ENCODE results near the gene TSHZ2. TPM values are rescaled to one million over a fixed set of nuclear protein-coding genes. Genes with fewer than 3 reads are reported as not detected.

The TSHZ2 gene
- total RNA-seq, 4 donors from 2014 or later, result 1.0 to 3.5 (median 2.8) TPM

GRCh38 chr20:53126185-53126584 is 154.0 kb downstream of the TSHZ2 start:
- Histone ChIP-seq H3K4me3 (no peak overlapping the region), H3K9me3 (no peaks in the 10 kb centered on the region), H3K36me3 (no peaks in the 10 kb centered on the region), H3K27me3 (no peaks in the 10 kb centered on the region), H3K27ac (no peak overlapping the region), H3K4me1 (no peaks in the 10 kb centered on the region)
- no peak for TF ChIP-seq POLR2A (IDR thresholded peaks at IDR 0.05)
- no peak for TF ChIP-seq CTCF (IDR thresholded peaks at IDR 0.05 in 4 of 5, conservative IDR thresholded peaks at IDR 0.05 in 1 of 5)
- no peak for DNase-seq
- ATAC-seq, result no peak
- in situ Hi-C loops (cut with MboI; ENCODE audit: low sequenced_read_pairs in 4 of 4) (no loop called here), intact Hi-C loops (cut with DNase I; ENCODE audit: low total_unique reads) (no loop called here)

GRCh38 chr20:53127027-53127426 is 154.9 kb downstream of the TSHZ2 start:
- Histone ChIP-seq H3K27me3 (no peaks in the 10 kb centered on the region), H3K9me3 (no peaks in the 10 kb centered on the region), H3K27ac (no peak overlapping the region), H3K4me1 (no peaks in the 10 kb centered on the region), H3K36me3 (no peaks in the 10 kb centered on the region), H3K4me3 (no peak overlapping the region)
- intact Hi-C loops (cut with DNase I; ENCODE audit: low total_unique reads), result no loop called here
- in situ Hi-C loops (cut with MboI; ENCODE audit: low sequenced_read_pairs in 4 of 4), result no loop called here
- DNase-seq (no peak), ATAC-seq (no peak)
- TF ChIP-seq CTCF (IDR thresholded peaks at IDR 0.05 in 4 of 5, conservative IDR thresholded peaks at IDR 0.05 in 1 of 5) (no peak), POLR2A (IDR thresholded peaks at IDR 0.05) (no peak)

- intact Hi-C loops (cut with DNase I; ENCODE audit: low total_unique reads) (no loop called here), in situ Hi-C loops (cut with MboI; ENCODE audit: low sequenced_read_pairs in 4 of 4) (no loop called here)
- Histone ChIP-seq H3K27ac (no peak overlapping the region), H3K9me3 (no peaks in the 10 kb centered on the region), H3K4me1 (no peaks in the 10 kb centered on the region), H3K4me3 (no peak overlapping the region), H3K27me3 (no peaks in the 10 kb centered on the region), H3K36me3 (no peaks in the 10 kb centered on the region)
- TF ChIP-seq CTCF (IDR thresholded peaks at IDR 0.05 in 4 of 5, conservative IDR thresholded peaks at IDR 0.05 in 1 of 5), result no peak
- TF ChIP-seq POLR2A (IDR thresholded peaks at IDR 0.05), result no peak
- ATAC-seq, result no peak
- no peak for DNase-seq
Measured at GRCh38 chr20:53128004-53128403, 155.8 kb downstream of the TSHZ2 start.

GRCh38 chr20:53129563-53129962 is 157.4 kb downstream of the TSHZ2 start:
- TF ChIP-seq CTCF (IDR thresholded peaks at IDR 0.05 in 4 of 5, conservative IDR thresholded peaks at IDR 0.05 in 1 of 5) (no peak), POLR2A (IDR thresholded peaks at IDR 0.05) (no peak)
- intact Hi-C loops (cut with DNase I; ENCODE audit: low total_unique reads), result no loop called here
- no peak for DNase-seq
- in situ Hi-C loops (cut with MboI; ENCODE audit: low sequenced_read_pairs in 4 of 4), result no loop called here
- no peak for ATAC-seq
- Histone ChIP-seq H3K4me3 (no peak overlapping the region), H3K4me1 (no peaks in the 10 kb centered on the region), H3K27me3 (no peaks in the 10 kb centered on the region), H3K27ac (no peak overlapping the region), H3K9me3 (no peaks in the 10 kb centered on the region), H3K36me3 (no peaks in the 10 kb centered on the region)

- ATAC-seq (no peak), DNase-seq (no peak)
- no peaks in the 10 kb centered on the region for H3K9me3 ChIP-seq
- intact Hi-C loops (cut with DNase I; ENCODE audit: low total_unique reads) (no loop called here), in situ Hi-C loops (cut with MboI; ENCODE audit: low sequenced_read_pairs in 4 of 4) (no loop called here)
- TF ChIP-seq POLR2A (IDR thresholded peaks at IDR 0.05), result no peak
- TF ChIP-seq CTCF (IDR thresholded peaks at IDR 0.05 in 4 of 5, conservative IDR thresholded peaks at IDR 0.05 in 1 of 5), result no peak
- no peaks in the 10 kb centered on the region for H3K4me1 ChIP-seq
- H3K4me3 ChIP-seq, result no peak overlapping the region
- H3K27ac ChIP-seq, result no peak overlapping the region
- no peaks in the 10 kb centered on the region for H3K27me3 ChIP-seq
- no peaks in the 10 kb centered on the region for H3K36me3 ChIP-seq
Measured at GRCh38 chr20:53130795-53131194, 158.6 kb downstream of the TSHZ2 start.
